ENCODE measurements around the gene DPP10.

The DPP10 gene

GRCh38 chr2:115733190-115733775 is 1290.8 kb downstream of the DPP10 start:
- no peak for DNase-seq (ENCODE audit: low read depth in 2 of 2)

DNA sequence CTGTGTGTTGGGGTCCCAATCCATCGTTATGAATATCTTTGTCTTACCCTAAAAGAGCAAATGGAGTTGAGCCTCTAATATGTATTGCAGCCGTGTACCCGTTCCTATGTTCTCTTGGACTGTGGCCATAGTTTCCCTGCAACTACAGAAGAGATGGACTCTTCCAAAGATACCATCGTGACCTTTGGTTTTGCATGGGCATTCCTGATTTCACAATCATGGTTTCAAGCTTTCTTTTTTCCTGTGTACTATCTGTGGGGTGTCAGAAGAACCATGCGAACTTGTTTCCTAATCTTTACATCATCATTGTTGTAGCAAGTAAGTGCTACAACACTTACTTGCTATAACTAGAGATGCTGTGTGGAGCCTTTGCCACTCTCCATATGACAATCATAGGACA is 1295.7 kb downstream of the DPP10 start:
- no peak for DNase-seq (ENCODE audit: low read depth in 2 of 2)

DNA sequence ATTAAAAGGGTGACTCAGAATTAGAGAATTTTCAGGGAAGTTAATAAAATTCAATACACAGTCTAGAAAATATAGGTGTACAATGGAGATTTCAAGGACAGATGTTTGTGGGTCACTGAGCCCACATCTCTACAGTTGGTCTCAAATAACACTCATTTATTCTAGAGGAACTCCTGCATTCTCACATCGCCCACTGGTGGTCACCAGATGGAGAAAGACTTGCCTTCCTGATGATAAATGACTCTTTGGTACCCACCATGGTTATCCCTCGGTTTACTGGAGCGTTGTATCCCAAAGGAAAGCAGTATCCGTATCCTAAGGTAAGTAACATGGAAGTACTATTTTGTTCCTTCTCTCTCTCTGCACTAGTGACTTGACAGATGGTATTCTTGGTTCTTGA is 1297.1 kb downstream of the DPP10 start:
- no peak for DNase-seq (ENCODE audit: low read depth in 2 of 2)

DNA sequence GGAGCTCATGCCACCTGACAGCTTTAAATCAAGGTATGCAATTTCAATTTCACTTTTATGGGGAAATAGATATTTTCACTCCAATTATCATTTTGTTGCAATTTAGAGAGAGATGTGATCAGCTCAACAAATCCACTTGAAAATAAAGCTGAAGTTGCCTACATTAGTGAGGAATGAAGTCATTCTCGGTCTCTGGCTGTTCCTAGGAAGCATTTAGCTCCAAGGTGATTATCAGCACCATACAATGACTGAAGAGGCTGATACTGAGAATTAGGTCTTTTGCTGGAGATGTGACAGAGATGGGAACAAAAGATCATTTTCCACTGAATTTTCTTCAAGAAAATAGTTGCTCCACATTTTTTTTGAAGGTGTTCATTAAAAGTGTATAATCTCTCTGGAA is 1303.7 kb downstream of the DPP10 start:
- no peak for DNase-seq (ENCODE audit: low read depth in 2 of 2)

DNA sequence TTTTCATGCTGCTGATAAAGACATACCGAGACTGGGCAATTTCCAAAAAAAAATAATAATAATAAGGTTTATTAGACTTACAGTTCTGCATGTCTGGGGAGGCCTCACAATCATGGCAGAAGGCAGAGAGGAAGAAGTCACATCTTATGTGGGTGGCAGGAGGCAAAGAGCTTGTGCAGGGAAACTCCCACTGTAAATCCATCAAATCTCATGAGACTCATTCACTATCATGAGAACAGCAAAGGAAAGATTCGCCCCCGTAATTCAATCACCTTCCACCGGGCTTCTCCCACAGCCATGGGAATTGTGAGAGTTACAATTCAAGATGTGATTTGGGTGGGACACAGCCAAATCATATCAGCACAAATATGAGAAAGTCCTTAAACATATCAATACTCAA is 1314.8 kb downstream of the DPP10 start:
- DNase-seq (ENCODE audit: low read depth in 2 of 2) = no peak

DNA sequence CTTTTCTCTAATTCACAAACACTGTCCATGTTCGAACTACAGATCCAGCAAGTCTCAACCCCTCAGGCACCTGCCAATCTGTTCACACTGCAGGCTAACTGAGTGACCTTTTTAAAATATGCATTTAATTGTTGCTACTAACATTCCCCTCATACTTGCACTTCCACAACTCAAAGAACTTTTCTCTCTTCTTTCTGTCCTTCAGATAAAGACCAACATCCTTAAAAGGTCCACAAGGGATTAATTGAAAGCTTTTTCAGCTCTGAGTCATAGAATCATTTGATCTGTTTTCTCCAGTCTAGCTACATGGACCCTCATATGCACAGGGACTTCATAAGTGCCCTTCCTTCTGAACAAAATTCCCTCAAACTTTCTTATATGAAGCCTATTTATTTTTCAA is 1321.2 kb downstream of the DPP10 start:
- no peak for DNase-seq (ENCODE audit: low read depth in 2 of 2)

DNA sequence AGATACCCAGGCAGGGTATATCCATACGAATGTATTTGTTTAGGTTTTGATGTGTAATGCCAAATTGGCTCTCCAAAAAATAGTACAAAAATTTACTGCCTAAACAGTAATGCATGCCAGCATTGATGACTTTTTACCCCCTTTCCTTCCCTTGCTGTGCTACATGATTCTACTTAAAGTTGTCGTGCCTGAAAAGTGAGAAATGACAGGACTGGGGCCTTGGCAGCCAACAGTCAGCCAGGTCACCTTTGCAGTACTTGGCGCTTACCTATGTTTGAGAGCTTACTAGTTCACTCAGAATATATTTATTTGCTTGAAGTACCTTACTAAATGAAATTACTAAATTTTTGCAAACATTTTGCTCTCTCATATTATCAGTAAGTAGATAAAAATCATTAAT is 1329.1 kb downstream of the DPP10 start:
- no peak for DNase-seq (ENCODE audit: low read depth in 2 of 2)

DNA sequence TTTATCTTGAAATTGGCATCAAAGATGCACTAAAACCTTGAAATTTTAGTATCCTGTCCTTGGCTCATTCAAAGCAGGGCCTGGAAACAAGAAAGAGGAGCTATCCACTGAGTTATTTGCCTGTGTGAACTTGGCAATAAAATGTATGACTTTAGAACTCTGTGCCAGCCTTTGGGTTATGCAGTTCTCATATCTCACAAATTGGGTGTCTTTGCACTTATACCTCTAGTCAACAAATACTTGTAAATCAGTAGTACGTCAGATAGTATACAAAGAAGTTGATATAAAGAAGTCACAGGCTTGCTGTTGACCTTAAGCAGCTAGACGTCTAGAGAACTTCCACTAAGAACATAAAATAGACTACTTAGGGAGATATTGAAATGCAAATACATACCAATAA is 1331.9 kb downstream of the DPP10 start:
- DNase-seq (ENCODE audit: low read depth in 2 of 2) = no peak

DNA sequence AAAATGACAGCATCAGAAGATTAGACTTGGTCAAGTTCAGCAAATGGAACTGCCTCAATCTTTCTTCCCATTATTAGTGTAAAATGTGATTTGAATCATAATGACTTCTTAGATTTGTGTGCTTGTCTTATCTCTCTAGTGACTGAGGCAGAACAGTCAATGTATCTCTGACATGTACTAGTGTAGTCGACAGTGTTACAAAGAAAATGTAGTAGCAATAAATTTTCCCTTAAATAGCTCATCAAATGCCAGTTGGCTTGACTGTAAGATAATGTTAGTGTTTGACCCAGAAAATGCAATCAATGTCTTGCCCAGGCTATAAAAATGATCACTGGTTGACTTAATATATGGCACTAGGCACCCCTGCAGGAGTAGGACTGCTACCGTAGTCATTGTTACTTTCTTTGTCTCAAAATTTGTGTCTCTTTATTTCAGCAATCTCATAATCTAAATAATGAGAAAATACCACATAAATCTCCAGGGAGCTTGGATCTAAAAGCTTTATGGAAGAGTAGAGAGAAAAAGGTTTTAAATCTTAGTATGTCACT is 1336.7 kb downstream of the DPP10 start:
- DNase-seq (ENCODE audit: low read depth in 2 of 2) = no peak

DNA sequence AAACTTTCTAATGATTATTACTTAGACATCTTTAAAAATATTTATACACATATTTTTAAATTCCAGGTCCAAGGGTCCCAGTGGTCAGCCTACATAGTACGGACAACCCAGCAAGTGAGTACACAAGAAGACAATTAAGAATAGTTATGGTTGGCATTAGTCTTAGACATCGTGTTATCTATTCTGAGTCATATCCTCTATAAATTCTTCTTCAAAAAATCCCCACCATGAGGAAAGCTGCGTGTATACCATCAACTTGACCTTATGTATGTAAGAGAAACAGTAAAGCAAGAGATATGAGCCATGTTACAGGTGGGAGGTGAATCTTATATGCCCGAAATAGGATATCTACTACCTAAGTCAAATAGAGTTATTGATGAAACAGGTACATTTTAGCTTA is 1339.8 kb downstream of the DPP10 start:
- DNase-seq (ENCODE audit: low read depth in 2 of 2) = no peak

DNA sequence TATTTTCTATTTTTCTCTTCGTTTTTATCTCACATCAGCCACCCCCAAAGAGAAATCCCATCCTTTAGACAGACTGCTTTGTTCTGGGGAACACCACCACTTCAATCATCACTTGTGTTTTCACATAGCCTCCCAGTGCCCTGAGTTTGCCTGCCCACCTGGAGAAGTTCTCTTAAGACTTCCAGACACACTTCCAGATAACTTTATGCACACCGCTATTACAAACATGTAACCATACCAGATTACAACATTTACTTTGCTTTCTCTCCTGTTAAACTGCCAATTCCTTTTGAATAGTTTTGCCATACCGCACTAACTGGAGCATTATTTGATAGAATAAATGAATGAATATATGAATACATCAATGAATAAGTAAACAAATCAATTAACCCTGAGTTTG is 1353.6 kb downstream of the DPP10 start:
- no peak for DNase-seq (ENCODE audit: low read depth in 2 of 2)

GRCh38 chr2:115807276-115807675 is 1364.8 kb downstream of the DPP10 start:
- DNase-seq (ENCODE audit: low read depth in 2 of 2) = no peak

DNA sequence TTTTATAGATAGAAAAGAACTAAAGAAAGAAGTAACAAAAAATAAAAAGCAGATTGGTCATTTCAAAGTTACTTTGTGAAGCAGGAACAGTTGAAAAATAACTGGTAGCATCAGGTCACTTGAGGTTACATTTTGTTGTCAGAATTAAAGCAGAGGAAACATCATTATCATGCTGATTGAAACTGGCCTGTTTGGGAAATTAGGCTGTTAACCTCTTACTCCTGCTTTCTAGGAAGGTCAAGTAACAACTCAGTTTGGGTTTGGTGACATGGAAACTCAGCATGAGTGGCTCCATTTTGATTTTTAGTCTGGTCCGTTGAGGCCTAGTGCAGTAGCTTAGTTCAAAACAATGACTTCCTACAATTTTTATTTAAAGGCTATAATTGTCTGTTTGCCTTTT is 1383.5 kb downstream of the DPP10 start:
- DNase-seq (ENCODE audit: low read depth in 2 of 2) = no peak

DNA sequence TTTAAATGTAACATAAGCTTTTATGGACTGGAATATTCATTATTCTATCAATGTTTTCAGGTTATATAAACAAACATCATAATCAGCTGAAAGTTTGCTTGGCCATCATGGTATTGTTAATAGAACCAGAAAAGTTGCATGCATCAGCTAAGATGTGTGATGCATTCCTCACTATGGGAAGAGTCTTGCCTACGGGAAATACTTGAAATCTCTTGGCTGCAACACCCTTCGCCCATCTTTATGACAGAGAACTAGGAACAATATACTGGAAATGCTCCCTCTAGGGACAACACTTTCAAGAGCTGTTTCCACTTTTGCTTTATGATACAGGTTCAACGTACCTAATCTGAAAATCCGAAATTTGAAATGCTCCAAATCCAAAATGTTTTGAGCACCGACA is 1390.8 kb downstream of the DPP10 start:
- DNase-seq (ENCODE audit: low read depth in 2 of 2) = no peak

DNA sequence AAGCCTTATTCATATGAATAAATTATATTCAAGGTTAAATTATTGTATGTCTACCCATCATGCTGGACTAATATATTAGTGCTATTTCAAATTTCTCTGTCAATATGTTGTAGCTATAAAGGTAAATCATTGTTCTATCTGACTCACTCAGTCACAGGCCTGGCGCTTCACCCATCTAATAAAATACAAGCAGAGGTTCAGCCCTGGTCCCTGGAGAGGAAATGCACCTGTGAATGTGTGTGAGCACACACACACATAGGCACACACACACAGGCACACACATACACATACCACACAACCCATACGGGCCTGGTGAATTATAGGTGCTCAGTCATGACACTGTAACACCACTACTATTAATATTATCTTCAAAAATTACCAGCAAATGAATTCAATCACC is 1396.1 kb downstream of the DPP10 start:
- DNase-seq (ENCODE audit: low read depth in 2 of 2) = no peak

GRCh38 chr2:115842306-115842705 is 1399.9 kb downstream of the DPP10 start:
- DNase-seq (ENCODE audit: low read depth in 2 of 2) = no peak

DNA sequence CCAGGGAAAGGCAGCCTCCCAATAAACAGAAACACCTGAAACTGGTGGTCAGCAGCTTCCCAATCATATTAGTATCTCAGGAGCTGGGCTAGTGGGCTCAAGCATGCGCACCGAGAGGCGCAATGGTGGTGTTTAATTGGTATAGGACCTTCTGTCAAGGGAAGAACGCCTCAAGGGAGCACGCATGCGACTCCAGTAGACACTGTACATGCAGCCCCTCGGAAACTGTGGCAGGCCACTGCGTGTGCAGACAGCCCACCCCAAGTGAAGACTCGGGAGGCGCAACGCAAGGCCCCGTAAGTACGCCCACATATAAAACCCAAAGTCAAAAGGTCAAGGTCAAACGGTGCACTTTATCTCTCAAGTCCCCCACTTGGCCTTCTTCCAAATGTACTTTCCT is 1405.8 kb downstream of the DPP10 start:
- no peak for DNase-seq (ENCODE audit: low read depth in 2 of 2)

DNA sequence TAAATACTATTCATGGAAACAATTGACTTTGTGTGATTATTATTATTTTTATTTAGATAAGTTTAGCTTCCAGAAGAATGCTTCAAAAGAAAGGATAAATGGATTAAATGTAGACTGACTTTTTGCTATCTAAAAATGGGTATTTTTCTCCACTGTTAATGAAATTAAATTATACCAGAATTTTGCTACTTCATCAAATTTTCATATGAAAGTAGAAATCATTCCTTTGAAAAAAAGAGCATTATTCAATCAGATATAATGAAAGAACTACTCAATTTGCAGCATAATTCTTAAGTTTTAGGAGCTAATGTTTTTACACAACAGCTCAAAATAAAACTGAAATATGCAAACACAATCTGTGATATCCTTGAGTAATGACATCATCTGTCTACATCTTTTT is 1424.6 kb downstream of the DPP10 start:
- no peak for DNase-seq (ENCODE audit: low read depth in 2 of 2)

- DNase-seq (ENCODE audit: low read depth in 2 of 2) = no peak
Observed at GRCh38 chr2:115874427-115874826, 1432.0 kb downstream of the DPP10 start.

- no peak for DNase-seq (ENCODE audit: low read depth in 2 of 2)
Observed at GRCh38 chr2:115880558-115880957, 1438.1 kb downstream of the DPP10 start.

DNA sequence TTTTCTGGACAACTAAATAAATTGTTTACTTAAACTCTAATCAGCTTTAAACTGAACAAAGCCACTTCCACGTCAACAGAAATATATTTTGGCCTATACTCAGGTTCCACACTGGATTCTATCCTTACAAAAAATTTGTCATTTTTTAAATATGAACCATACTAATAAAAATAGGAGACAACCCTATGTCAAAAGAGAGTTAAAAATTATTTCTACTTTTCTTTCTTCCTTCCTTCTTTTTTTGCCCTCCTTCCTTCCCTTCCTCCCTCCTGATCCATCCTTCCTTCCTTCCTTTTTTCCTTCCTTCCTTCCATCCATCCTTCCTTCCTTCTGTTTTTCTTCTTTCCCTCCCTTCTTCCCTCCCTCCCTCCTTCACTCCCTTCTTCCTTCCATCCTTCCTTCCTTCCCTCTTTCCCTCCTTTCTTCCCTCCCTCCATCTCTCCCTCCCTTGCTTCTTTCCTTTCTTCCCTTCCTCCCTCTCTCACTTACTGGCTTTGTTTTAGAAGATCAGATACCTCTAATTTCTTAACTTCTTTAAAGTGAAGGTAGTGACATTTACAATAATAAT is 1444.9 kb downstream of the DPP10 start:
- DNase-seq (ENCODE audit: low read depth in 2 of 2) = no peak
